HG03460 (cell line): Measurements from ENCODE around the gene PPM1G.
"Not testable (repeated sequence)": the region's sequence is repeated elsewhere in the genome, so short reads cannot be mapped to it uniquely, and the experiment has no call there.

Experiments used
- ATAC-seq: cut with Tn5 transposase; IDR thresholded peaks from one replicate; pipeline ENCODE4 v1.9.1; 2021; ENCODE audit not compliant: unreplicated experiment

PPM1G gene, protein sequence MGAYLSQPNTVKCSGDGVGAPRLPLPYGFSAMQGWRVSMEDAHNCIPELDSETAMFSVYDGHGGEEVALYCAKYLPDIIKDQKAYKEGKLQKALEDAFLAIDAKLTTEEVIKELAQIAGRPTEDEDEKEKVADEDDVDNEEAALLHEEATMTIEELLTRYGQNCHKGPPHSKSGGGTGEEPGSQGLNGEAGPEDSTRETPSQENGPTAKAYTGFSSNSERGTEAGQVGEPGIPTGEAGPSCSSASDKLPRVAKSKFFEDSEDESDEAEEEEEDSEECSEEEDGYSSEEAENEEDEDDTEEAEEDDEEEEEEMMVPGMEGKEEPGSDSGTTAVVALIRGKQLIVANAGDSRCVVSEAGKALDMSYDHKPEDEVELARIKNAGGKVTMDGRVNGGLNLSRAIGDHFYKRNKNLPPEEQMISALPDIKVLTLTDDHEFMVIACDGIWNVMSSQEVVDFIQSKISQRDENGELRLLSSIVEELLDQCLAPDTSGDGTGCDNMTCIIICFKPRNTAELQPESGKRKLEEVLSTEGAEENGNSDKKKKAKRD

GRCh38 chr2:27409321-27410073, at the start of gene PPM1G:
TSS of gene PPM1G (minus strand) at chr2:27409591. CDS start at chr2:27409422, 169 bp downstream.
- peak; percentile 87 for ATAC-seq

- ATAC-seq: no peak
Measured at GRCh38 chr2:27453968-27454367, 44.6 kb upstream of the PPM1G start.

- no peak for ATAC-seq
Measured at GRCh38 chr2:27451095-27451494, 41.7 kb upstream of the PPM1G start.

DNA sequence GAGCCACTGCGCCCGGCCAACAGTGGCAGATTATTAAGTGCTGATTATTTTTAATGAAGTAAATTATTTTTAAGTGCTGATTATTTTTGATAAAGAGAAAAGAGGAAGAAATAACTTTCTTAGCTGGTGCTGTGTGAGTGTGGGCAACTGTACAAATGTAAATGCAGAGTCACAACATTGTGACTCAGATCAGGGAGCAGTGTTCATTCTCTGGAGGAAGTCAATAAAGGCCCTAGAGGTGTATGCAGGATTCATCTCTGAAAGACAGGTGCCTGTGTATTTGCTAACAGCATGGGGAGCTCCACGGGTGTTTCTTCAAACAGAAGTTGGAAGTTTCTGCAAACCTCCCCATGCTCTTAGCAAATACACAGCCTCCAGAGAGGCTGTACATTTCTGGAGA, 39.0 kb upstream of the PPM1G start:
- ATAC-seq: no peak

GRCh38 chr2:27446057-27446456, 36.7 kb upstream of the PPM1G start:
- ATAC-seq: no peak

DNA sequence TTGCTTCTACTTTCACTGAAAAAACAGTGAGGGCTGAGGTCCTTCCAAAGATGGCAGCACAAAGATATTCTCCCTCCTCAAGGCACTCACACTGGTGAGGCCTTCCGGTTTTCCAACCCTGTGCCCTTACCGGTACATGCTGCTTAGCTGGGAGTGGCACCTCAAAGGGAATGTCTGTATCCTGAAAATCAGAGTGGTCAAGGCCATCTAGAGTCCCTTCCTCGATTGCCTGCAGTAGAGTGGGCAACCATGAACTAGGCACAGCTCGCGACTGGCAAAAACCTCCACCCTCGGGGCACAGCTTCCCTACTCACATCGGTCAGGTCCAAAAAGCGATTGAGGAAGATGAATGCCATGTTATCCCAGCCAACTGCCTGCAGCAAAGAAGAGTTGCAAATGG, 36.2 kb upstream of the PPM1G start:
- no peak for ATAC-seq

DNA sequence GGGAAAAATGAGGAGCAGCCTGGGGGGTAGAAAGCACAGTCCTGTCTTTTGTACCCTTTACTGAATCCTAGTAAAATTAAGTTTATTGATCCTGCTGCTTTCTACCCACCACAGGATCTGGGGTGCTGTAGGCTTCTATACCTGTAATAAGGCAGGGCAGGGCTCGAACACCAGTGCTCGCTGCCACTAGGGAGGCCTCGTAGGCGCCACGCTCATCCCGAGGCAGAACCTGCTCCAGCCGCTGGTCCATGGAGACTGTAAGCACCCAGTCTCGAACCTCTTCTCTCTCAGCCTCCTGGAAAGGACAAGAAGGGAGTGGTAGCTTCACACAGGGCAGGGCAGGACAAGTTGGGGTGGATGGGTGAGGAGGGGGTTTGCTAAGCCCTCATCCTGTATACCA, 35.8 kb upstream of the PPM1G start:
- no peak for ATAC-seq

DNA sequence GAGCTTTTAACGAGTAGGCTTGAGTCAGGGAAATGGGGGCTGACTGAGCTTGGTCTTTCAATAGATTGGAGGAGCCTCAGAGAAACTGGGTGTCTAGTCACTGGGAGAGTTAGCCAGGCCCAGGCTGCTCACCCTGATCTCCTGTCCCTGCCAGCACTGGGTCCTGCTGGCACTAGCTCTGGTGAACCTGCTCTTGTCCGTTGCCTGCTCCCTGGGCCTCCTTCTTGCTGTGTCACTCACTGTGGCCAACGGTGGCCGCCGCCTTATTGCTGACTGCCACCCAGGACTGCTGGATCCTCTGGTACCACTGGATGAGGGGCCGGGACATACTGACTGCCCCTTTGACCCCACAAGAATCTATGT, 33.5 kb upstream of the PPM1G start:
- ATAC-seq: no peak

DNA sequence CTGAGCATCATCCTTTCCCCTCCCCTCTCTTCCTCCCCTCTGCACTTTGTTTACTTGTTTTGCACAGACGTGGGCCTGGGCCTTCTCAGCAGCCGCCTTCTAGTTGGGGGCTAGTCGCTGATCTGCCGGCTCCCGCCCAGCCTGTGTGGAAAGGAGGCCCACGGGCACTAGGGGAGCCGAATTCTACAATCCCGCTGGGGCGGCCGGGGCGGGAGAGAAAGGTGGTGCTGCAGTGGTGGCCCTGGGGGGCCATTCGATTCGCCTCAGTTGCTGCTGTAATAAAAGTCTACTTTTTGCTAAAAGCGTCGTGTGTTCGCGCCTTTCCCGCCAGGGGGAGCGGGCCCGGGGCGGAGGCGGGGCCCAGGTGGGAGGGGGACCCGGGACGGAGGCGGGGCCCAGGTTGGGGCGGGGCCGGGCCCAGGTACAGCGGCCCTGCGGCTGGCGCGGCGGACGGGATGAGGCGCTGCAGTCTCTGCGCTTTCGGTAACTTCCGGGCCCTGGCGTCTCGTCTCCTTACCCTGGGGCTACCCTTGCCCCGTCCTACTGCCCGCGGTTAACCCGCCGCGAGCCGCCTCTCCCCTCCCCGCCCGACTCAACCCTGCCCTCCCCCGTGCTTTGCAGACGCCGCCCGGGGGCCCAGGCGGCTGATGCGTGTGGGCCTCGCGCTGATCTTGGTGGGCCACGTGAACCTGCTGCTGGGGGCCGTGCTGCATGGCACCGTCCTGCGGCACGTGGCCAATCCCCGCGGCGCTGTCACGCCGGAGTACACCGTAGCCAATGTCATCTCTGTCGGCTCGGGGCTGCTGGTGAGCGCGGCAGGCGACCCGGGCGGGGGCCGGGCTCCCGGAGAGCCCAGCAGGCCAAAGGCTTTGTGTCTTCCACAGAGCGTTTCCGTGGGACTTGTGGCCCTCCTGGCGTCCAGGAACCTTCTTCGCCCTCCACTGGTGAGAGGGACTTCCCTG, 32.8 kb upstream of the PPM1G start, which contains the start of gene KRTCAP3:
Gene KRTCAP3, plus strand, starts transcription at position 424 of the 962 bp plus-strand sequence. Its CDS starts 32 bp downstream, at position 456.
- no peak for ATAC-seq

DNA sequence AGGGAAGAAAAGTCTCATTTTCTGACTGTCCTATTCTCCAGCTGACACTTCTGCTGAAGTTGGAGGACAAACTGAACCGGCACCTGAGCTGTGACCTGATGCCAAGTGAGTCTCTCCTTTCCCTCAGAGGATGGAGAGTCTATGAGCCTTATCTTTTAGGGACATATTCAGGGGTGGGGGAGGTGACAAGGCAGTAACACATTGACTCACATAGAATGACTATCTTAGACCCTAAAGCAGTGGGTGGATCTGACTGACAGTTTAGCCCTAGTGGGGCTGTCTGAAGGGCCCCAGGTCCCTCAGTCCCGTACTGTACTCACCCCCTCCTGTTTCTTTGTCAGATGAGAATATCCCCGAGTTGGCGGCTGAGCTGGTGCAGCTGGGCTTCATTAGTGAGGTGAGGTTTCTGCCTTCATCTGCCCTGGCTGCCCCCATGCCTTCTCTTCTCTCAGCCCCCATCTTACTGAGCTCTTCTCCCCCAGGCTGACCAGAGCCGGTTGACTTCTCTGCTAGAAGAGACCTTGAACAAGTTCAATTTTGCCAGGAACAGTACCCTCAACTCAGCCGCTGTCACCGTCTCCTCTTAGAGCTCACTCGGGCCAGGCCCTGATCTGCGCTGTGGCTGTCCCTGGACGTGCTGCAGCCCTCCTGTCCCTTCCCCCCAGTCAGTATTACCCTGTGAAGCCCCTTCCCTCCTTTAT, 32.0 kb upstream of the PPM1G start:
- no peak for ATAC-seq

GRCh38 chr2:27435628-27436027, 26.2 kb upstream of the PPM1G start:
- ATAC-seq: no peak

- ATAC-seq: no peak
Measured at GRCh38 chr2:27431395-27431794, 22.0 kb upstream of the PPM1G start.

- peak; percentile 75 for ATAC-seq
Measured at GRCh38 chr2:27428978-27429541, 19.7 kb upstream of the PPM1G start.

DNA sequence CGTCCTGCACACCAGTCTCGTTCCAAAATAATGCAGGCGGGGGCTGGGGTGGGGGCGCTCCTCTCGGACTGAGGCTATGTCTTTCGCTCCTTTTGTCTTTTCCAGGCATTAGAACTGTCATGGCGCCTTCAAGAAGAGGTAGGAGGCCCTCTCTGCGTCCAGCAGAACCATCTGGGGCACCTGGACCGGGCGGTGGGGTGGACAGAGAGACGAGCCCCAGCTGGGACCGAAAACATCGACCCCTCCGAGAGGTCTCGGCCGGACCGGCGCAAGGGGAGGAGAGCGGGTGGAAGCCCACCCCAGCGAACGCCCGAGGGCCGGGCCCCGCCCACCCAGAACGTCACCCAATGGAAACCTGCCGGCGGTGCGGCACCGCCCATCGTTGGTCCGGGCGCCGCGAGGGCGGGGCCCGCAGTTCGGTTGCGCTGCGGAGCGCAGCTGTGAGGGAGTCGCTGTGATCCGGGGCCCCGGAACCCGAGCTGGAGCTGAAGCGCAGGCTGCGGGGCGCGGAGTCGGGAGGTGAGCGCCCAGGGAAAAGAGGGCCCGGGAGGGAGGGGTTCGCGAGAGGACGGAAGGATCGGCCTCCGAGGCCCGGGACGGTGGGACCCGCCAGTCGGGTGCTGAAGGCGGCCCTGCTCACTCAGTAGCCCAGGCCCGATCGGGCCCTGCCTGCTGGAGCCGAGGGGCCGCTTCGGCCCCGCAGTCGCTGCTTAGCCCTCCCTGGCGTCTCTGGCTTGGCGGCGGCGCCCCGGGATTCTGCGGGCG, 19.0 kb upstream of the PPM1G start, which contains the start of gene NRBP1:
Gene NRBP1, plus strand, starts transcription at position 419 of the 765 bp plus-strand sequence. CDS start 4,643 bp downstream, outside the sequence.
- ATAC-seq: peak; percentile 90

DNA sequence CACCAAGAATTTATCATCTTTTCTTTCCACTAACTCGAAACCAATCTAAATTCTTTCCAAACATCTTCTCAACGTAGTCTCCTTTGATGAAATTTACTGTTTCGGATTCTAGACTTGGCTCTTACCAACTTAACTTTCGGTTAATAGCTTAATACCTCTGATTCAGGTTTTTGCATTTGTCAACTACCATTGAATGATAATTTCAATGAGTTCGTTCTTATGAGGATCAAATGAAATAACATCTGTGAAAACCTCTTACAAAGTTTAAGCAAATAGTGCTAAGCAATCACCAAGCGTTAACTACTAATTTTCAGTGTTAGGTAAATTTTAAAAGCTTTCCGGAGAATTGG, 18.4 kb upstream of the PPM1G start:
- no peak for ATAC-seq

- not testable (repeated sequence) for ATAC-seq
Measured at GRCh38 chr2:27425039-27425438, 15.6 kb upstream of the PPM1G start.

DNA sequence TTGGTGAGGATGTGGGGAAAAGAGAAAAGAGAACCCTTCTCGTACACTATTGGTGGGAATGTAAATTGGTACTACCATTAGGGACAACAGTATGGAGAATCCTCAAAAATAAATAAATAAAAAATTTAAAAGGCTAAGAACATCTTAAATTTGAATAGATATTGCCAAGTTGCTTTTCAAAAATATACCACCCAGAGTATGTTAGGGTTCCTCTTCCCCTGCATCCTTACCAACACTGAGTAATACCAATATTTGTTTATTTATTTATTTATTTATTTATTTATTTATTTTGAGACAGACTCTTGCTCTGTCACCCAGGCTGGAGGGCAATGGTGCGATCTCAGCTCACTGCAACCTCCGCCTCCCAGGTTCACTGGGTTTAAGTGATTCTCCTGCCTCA, 13.6 kb upstream of the PPM1G start:
- no peak for ATAC-seq

DNA sequence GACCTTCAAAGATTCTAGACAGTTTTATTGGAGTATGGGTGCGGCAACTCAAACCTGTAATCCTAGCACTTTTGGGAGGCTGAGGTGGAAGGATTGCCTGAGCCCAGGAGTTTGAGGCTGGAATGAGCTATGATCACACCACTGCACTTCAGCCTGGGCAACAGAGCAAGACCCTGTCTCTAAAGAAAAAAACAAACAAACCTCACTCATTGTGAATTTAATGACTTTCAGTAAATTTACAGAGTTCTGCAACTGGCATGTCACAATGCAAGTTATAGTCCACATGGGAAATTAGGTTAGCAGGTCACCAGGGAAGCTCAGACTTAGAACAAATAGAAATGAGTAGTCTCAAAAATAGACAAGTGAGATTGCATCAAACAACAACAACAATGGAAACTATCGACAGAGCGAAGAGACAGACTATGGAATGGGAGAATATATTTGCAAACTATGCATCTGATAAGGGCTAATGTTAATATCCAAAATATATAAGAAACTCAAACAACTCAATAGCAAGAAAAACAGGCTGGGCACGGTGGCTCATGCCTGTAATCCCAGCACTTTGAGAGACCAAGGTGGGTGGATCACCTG, 12.4 kb upstream of the PPM1G start:
- ATAC-seq: no peak

DNA sequence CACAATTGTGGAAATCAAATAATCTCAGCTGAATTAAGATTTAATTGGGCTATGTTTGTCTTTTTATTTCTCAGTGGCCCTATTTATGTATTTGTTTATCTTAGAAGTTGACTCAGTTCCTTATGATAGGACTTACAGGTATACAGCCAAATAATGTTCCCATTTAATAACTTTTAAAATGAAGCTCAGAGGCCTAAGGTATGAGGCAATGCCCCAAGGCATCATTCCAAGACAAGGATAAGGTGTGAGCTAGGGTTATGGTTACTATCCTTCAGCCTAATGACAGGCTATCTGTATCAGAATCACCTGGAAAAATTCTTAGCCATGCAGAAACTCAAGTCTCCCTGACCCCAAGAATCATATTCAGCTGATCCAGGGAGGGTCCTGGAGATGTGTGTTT, 11.6 kb upstream of the PPM1G start:
- no peak for ATAC-seq
